Activated B cell treated with CpG ODN at 0.5 μM for 24 hours (primary cell): ENCODE data around the gene L3MBTL4. TPM values are rescaled to one million over a fixed set of nuclear protein-coding genes. Genes with fewer than 3 reads are reported as not detected.
"Not testable (repeated sequence)": the region's sequence is repeated elsewhere in the genome, so short reads cannot be mapped to it uniquely, and the experiment has no call there.

Experiments
- ATAC-seq: fragments of 200-7000 bp; cut with Tn5 transposase; one replicate; pipeline ENCODE4 v1.10.0; 2021; ENCODE audit warnings: low read depth, mild to moderate bottlenecking, moderate library complexity
- CTCF ChIA-PET: fragments of 350-600 bp; sonication (Branson Sonifier 250); formaldehyde crosslinking; loops from one replicate; lab custom pipeline; 2021; ENCODE audit warnings: antibody characterized with exemption; lab: Charles Lee
- POLR2A ChIA-PET: fragments of 350-600 bp; sonication (Branson Sonifier 250); formaldehyde crosslinking; loops from one replicate; lab custom pipeline; 2021; ENCODE audit warnings: antibody characterized with exemption; lab: Charles Lee
- DNase-seq: peaks from one replicate; pipeline ENCODE4 v3.0.0; 2022
- H3K27ac Mint-ChIP-seq: one replicate; pipeline ENCODE4 v1.8.0; 2020; ENCODE audit warnings: mixed read lengths
- H3K27me3 Mint-ChIP-seq: one replicate; pipeline ENCODE4 v1.8.0; 2021; ENCODE audit warnings: mixed read lengths
- H3K36me3 Mint-ChIP-seq: one replicate; pipeline ENCODE4 v1.8.0; 2021; ENCODE audit warnings: low read depth, mixed read lengths
- H3K4me1 Mint-ChIP-seq: one replicate; pipeline ENCODE4 v1.8.0; 2021; ENCODE audit warnings: mixed read lengths
- H3K4me3 Mint-ChIP-seq: one replicate; pipeline ENCODE4 v1.8.0; 2020; ENCODE audit warnings: mild to moderate bottlenecking, mixed read lengths
- H3K9me3 Mint-ChIP-seq: one replicate; pipeline ENCODE4 v1.8.0; 2020; ENCODE audit warnings: mixed read lengths
- CTCF ChIP-seq: fragments of 200-600 bp; IDR thresholded peaks from one replicate; pipeline ENCODE4 v1.8.0; 2022; ENCODE audit warnings: antibody characterized with exemption, mild to moderate bottlenecking
- intact Hi-C: fragments of 100-400 bp; cut with micrococcal nuclease; formaldehyde crosslinking; loops from one replicate; pipeline ENCODE4 v1.15.1; 2024
- total RNA-seq: library from RNA; stranded (reverse); gene quantifications from 2 replicates; pipeline ENCODE4 v1.2.3, GENCODE V29; 2022

L3MBTL4 gene
- total RNA-seq, 1 donor from 2014 or later, result 12.3 TPM

GRCh38 chr18:6155707-6156106 lies 259.0 kb downstream of the L3MBTL4 start:
- TF ChIP-seq CTCF, result no peak
- Mint-ChIP-seq H3K36me3 (peaks cover 8% of the 10 kb centered on the region), H3K9me3 (peaks cover 4% of the 10 kb centered on the region), H3K4me1 (no peaks in the 10 kb centered on the region), H3K27me3 (no peaks in the 10 kb centered on the region), H3K4me3 (no peak overlapping the region), H3K27ac (no peak overlapping the region)
- ChIA-PET POLR2A (no interaction called here), CTCF (no interaction called here)
- DNase-seq (no peak), ATAC-seq (no peak)
- intact Hi-C loops, result no loop called here

GRCh38 chr18:6150430-6150829 lies 264.3 kb downstream of the L3MBTL4 start:
- CTCF ChIA-PET, result no interaction called here
- Mint-ChIP-seq H3K36me3 (peaks cover 6% of the 10 kb centered on the region), H3K4me1 (no peaks in the 10 kb centered on the region), H3K27ac (no peak overlapping the region), H3K27me3 (no peaks in the 10 kb centered on the region), H3K9me3 (peaks cover 7% of the 10 kb centered on the region), H3K4me3 (no peak overlapping the region)
- intact Hi-C loops, result no loop called here
- ATAC-seq, result no peak
- POLR2A ChIA-PET, result no interaction called here
- TF ChIP-seq CTCF, result no peak
- no peak for DNase-seq

GRCh38 chr18:6146307-6146661 lies 268.4 kb downstream of the L3MBTL4 start:
- TF ChIP-seq CTCF, result no peak
- Mint-ChIP-seq H3K4me1 (no peaks in the 10 kb centered on the region), H3K27me3 (no peaks in the 10 kb centered on the region), H3K27ac (no peak overlapping the region), H3K4me3 (no peak overlapping the region), H3K9me3 (peaks cover 3% of the 10 kb centered on the region), H3K36me3 (no peaks in the 10 kb centered on the region)
- no peak for DNase-seq
- ATAC-seq, result no peak
- ChIA-PET CTCF (no interaction called here), POLR2A (no interaction called here)
- intact Hi-C loops, result no loop called here

- ChIA-PET CTCF (no interaction called here), POLR2A (no interaction called here)
- no peak for TF ChIP-seq CTCF
- Mint-ChIP-seq H3K36me3 (no peaks in the 10 kb centered on the region), H3K9me3 (peaks cover 3% of the 10 kb centered on the region), H3K27ac (no peak overlapping the region), H3K4me1 (no peaks in the 10 kb centered on the region), H3K27me3 (no peaks in the 10 kb centered on the region), H3K4me3 (no peak overlapping the region)
- DNase-seq (no peak), ATAC-seq (no peak)
- intact Hi-C loops, result no loop called here
Observed at GRCh38 chr18:6145645-6146306, 268.9 kb downstream of the L3MBTL4 start.

- DNase-seq, result no peak
- H3K27ac Mint-ChIP-seq, result no peak overlapping the region
- H3K4me1 Mint-ChIP-seq, result no peaks in the 10 kb centered on the region
- ChIA-PET POLR2A (no interaction called here), CTCF (no interaction called here)
- no peak for TF ChIP-seq CTCF
- ATAC-seq, result no peak
- intact Hi-C loops, result no loop called here
- peaks cover 9% of the 10 kb centered on the region for H3K9me3 Mint-ChIP-seq
- H3K27me3 Mint-ChIP-seq, result no peaks in the 10 kb centered on the region
- peaks cover 26% of the 10 kb centered on the region for H3K36me3 Mint-ChIP-seq
- no peak overlapping the region for H3K4me3 Mint-ChIP-seq
Observed at GRCh38 chr18:6139007-6139406, 275.7 kb downstream of the L3MBTL4 start.

GRCh38 chr18:6135901-6136300 lies 278.8 kb downstream of the L3MBTL4 start:
- H3K4me1 Mint-ChIP-seq, POLR2A ChIA-PET, intact Hi-C loops, H3K9me3 Mint-ChIP-seq, H3K4me3 Mint-ChIP-seq, DNase-seq, H3K27me3 Mint-ChIP-seq, CTCF ChIA-PET, H3K27ac Mint-ChIP-seq, ATAC-seq: not testable (repeated sequence)
- H3K36me3 Mint-ChIP-seq, result peaks cover 26% of the 10 kb centered on the region

- H3K36me3 Mint-ChIP-seq, result peaks cover 26% of the 10 kb centered on the region
- H3K4me1 Mint-ChIP-seq, H3K4me3 Mint-ChIP-seq, H3K27me3 Mint-ChIP-seq, DNase-seq, H3K27ac Mint-ChIP-seq, CTCF ChIA-PET, ATAC-seq, intact Hi-C loops, H3K9me3 Mint-ChIP-seq, POLR2A ChIA-PET: not testable (repeated sequence)
Observed at GRCh38 chr18:6135029-6135428, 279.7 kb downstream of the L3MBTL4 start.
